Loucy (cell line): ENCODE data around the gene SLC25A6.

Experiments used
- H2AFZ ChIP-seq: fragments of 200-600 bp; sonication (generic); 2 replicates; pipeline ENCODE4 v1.6.0; 2016; ENCODE audit warnings: antibody characterized with exemption, mild to moderate bottlenecking, low read length, moderate library complexity
- H3F3A ChIP-seq: fragments of 200-600 bp; 2 replicates; pipeline ENCODE4 v1.6.0; 2016; ENCODE audit warnings: antibody characterized with exemption, low read depth, mild to moderate bottlenecking
- H3K27me3 ChIP-seq: fragments of 200-600 bp; sonication (generic); 2 replicates; pipeline ENCODE4 v1.6.1; 2014; ENCODE audit warnings: low read length, mild to moderate bottlenecking; ENCODE audit not compliant: insufficient read depth, poor library complexity, severe bottlenecking
- H3K36me3 ChIP-seq: fragments of 200-600 bp; sonication (generic); 2 replicates; pipeline ENCODE4 v1.6.1; 2016; ENCODE audit warnings: low read length; ENCODE audit not compliant: insufficient read depth
- H3K4me1 ChIP-seq: fragments of 200-600 bp; sonication (generic); 2 replicates; pipeline ENCODE4 v1.5.1; 2014; ENCODE audit warnings: low read length, mild to moderate bottlenecking; ENCODE audit not compliant: insufficient read depth, poor library complexity, severe bottlenecking
- H3K4me2 ChIP-seq: fragments of 200-600 bp; sonication (generic); 2 replicates; pipeline ENCODE4 v1.6.0; 2014; ENCODE audit warnings: antibody characterized with exemption, low read length, low read depth, mild to moderate bottlenecking; ENCODE audit not compliant: poor library complexity, severe bottlenecking
- H3K4me3 ChIP-seq: fragments of 200-600 bp; sonication (generic); 2 replicates; pipeline ENCODE4 v1.5.1; 2014; ENCODE audit warnings: low read length, mild to moderate bottlenecking, mixed read lengths; ENCODE audit not compliant: poor library complexity, severe bottlenecking
- H3K79me2 ChIP-seq: fragments of 200-600 bp; sonication (generic); 2 replicates; pipeline ENCODE4 v1.6.1; 2014; ENCODE audit warnings: low read length; ENCODE audit not compliant: insufficient read depth
- H3K9ac ChIP-seq: fragments of 200-600 bp; sonication (generic); 2 replicates; pipeline ENCODE4 v1.6.0; 2014; ENCODE audit warnings: mild to moderate bottlenecking, low read depth, low read length, moderate library complexity; ENCODE audit not compliant: poor library complexity, severe bottlenecking
- H3K9me2 ChIP-seq: fragments of 200-600 bp; sonication (generic); replicated peaks from 2 replicates; pipeline ENCODE4 v1.6.1; 2016; ENCODE audit warnings: low read depth, low read length, mixed read lengths
- H3K9me3 ChIP-seq: fragments of 200-600 bp; sonication (generic); 2 replicates; pipeline ENCODE4 v1.6.1; 2014; ENCODE audit warnings: mild to moderate bottlenecking, antibody characterized with exemption, low read length, low read depth; ENCODE audit not compliant: insufficient read depth
- H4K20me1 ChIP-seq: fragments of 200-600 bp; sonication (generic); 2 replicates; pipeline ENCODE4 v1.6.0; 2014; ENCODE audit warnings: antibody characterized with exemption, low read length, mild to moderate bottlenecking; ENCODE audit not compliant: insufficient read depth, poor library complexity, severe bottlenecking
- EZH2phosphoT487 ChIP-seq: fragments of 200-600 bp; IDR thresholded peaks from 2 replicates; pipeline ENCODE4 v1.6.1; 2018; ENCODE audit warnings: antibody characterized with exemption, mild to moderate bottlenecking, moderate library complexity, borderline replicate concordance
- TF ChIP-seq, protein P1 (sequence below): fragments of 200-600 bp; sonication (generic); conservative IDR thresholded peaks from 2 replicates; pipeline ENCODE4 v1.5.1; 2014; ENCODE audit warnings: mild to moderate bottlenecking, antibody characterized with exemption, low read length

SLC25A6 gene

DNA sequence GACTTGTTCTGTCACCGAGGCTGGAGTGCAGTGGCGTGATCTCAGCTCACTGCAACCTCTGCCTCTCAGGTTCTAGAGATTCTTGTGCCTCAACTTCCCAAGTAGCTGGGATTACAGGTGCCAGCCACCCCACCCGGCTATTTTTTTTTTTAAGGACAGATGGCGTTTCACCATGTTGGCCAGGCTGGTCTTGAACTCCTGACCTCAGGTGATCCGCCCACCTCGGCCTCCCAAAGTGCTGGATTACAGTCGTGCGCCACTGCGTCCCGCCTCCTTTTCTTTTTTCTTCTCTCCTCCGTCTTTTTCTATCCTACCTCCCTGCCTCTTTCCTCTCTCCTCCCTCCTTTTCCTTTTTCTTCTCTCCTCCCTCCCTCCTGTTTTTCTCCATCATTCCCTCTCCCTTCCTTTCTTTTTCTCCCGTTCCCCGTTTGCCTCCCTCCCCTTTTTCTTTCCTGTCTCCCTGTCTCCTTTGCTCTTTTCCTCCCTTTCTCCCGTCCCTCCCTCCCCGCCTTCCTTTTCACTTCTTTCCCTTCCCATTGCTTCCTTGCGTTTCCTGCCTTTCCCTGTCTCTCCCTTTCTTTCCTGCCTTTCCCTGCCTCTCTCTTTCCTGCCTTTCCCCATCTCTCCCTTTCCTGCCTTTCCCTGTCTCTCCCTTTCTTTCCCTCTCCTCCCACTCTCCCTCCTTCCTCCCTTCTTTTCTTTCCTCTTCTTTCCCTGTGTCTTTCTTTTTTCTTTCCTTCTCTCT, 2.1 kb upstream of the SLC25A6 start:
- H3K36me3 ChIP-seq = peaks cover 11% of the 10 kb centered on the region; the same call in 1 of the 2 replicates
- H3K4me3 ChIP-seq = peak overlapping the region; percentile 80
- H3K27me3 ChIP-seq = no peaks in the 10 kb centered on the region
- H3K79me2 ChIP-seq = peaks cover 59% of the 10 kb centered on the region
- no peak overlapping the region for H2AFZ ChIP-seq
- peak overlapping the region; percentile 94 for H3K9ac ChIP-seq
- no peaks in the 10 kb centered on the region for H3F3A ChIP-seq
- no peaks in the 10 kb centered on the region for H3K9me2 ChIP-seq
- peaks cover 3% of the 10 kb centered on the region for H3K4me1 ChIP-seq
- H3K9me3 ChIP-seq = no peaks in the 10 kb centered on the region
- peaks cover 25% of the 10 kb centered on the region for H4K20me1 ChIP-seq
- peak overlapping the region; percentile 74 for H3K4me2 ChIP-seq
- no peak for TF ChIP-seq EZH2phosphoT487
- TF ChIP-seq, protein P1, sequence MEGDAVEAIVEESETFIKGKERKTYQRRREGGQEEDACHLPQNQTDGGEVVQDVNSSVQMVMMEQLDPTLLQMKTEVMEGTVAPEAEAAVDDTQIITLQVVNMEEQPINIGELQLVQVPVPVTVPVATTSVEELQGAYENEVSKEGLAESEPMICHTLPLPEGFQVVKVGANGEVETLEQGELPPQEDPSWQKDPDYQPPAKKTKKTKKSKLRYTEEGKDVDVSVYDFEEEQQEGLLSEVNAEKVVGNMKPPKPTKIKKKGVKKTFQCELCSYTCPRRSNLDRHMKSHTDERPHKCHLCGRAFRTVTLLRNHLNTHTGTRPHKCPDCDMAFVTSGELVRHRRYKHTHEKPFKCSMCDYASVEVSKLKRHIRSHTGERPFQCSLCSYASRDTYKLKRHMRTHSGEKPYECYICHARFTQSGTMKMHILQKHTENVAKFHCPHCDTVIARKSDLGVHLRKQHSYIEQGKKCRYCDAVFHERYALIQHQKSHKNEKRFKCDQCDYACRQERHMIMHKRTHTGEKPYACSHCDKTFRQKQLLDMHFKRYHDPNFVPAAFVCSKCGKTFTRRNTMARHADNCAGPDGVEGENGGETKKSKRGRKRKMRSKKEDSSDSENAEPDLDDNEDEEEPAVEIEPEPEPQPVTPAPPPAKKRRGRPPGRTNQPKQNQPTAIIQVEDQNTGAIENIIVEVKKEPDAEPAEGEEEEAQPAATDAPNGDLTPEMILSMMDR = no peak

DNA sequence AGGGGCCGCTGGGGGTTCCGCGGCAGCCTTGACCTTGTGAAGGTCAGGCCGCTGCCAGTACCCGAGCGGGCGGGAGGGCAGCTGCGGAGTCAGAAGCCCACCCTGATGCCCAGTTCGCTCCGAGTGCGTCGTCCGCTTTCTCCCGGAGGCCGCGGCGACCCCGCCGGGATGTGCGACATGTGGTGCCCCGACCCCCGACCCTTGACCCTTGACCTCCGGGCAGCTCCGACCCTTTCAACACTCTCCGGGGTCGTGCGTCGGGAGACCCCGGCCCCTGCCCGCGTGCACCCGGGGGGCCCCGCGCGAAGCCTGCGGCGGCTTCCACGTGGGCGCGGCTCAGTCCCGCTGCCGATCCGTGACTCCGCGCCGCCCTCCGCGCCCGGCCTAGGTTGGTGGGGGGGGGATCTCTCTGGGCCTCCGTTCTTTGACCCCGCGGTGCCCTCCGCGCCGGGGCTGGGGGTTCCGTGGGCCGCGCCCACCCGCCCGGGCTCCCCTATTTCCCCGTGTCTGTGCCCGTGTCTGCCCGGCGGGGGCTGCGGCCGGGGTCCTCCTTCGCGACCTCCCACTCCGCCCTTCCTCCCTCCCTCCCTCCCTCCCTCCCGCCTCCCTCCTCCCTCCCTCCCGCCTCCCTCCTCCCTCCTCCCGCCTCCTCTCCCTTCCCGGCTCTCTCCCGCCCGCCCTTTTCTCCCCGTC, 609 bp upstream of the SLC25A6 start:
- peak overlapping the region; percentile 74 for H3K4me2 ChIP-seq
- peak overlapping the region; percentile 93 for H3K4me3 ChIP-seq
- H3K9me3 ChIP-seq = no peaks in the 10 kb centered on the region
- H2AFZ ChIP-seq = peak overlapping the region; percentile 73; the same call in 1 of the 2 replicates
- peaks cover 74% of the 10 kb centered on the region for H3K79me2 ChIP-seq
- TF ChIP-seq, protein P1 = no peak
- TF ChIP-seq EZH2phosphoT487 = no peak
- H3K4me1 ChIP-seq = peaks cover 3% of the 10 kb centered on the region
- peak overlapping the region; percentile 94 for H3K9ac ChIP-seq
- no peaks in the 10 kb centered on the region for H3K27me3 ChIP-seq
- peaks cover 26% of the 10 kb centered on the region; the same call in 1 of the 2 replicates for H3K36me3 ChIP-seq
- H3F3A ChIP-seq = no peaks in the 10 kb centered on the region
- no peaks in the 10 kb centered on the region for H3K9me2 ChIP-seq
- peaks cover 34% of the 10 kb centered on the region for H4K20me1 ChIP-seq

DNA sequence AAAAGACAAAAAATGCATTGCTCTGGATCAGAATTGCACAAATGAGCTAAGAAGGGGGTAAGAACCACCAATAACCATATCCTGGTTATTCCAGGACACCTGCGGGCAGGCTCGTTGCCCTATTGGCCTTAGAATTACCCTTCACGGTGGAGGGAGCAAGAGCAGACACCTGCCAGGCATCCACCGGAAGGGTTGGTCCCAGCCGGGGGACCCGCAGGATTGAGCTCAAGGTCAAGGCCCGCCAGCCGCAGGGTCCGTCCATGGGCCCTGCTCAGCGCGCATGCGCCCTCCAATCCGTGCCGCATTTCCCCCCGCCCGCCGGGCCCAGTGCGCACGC, 575 bp downstream of the SLC25A6 start:
- peaks cover 77% of the 10 kb centered on the region for H3K79me2 ChIP-seq
- peak overlapping the region; percentile 98 for H3K9ac ChIP-seq
- H3F3A ChIP-seq = no peaks in the 10 kb centered on the region
- peaks cover 35% of the 10 kb centered on the region; the same call in 1 of the 2 replicates for H3K36me3 ChIP-seq
- peak overlapping the region; percentile 93 for H3K4me3 ChIP-seq
- no peaks in the 10 kb centered on the region for H3K27me3 ChIP-seq
- H3K4me2 ChIP-seq = peak overlapping the region; percentile 87
- peaks cover 3% of the 10 kb centered on the region for H3K4me1 ChIP-seq
- H4K20me1 ChIP-seq = peaks cover 38% of the 10 kb centered on the region
- TF ChIP-seq, protein P1 = no peak
- no peak for TF ChIP-seq EZH2phosphoT487
- H3K9me3 ChIP-seq = no peaks in the 10 kb centered on the region
- no peak overlapping the region for H2AFZ ChIP-seq
- no peaks in the 10 kb centered on the region for H3K9me2 ChIP-seq
